ENCODE results near the gene FAM13A. TPM values are rescaled to one million over a fixed set of nuclear protein-coding genes. Genes with fewer than 3 reads are reported as not detected.
"Not testable (repeated sequence)": the region's sequence is repeated elsewhere in the genome, so short reads cannot be mapped to it uniquely, and the experiment has no call there.

Gene FAM13A
- total and polyA plus RNA-seq, 2 of the 4 experiments (the other 2 are of a cell fraction) = 13.1 to 22.0 TPM

DNA sequence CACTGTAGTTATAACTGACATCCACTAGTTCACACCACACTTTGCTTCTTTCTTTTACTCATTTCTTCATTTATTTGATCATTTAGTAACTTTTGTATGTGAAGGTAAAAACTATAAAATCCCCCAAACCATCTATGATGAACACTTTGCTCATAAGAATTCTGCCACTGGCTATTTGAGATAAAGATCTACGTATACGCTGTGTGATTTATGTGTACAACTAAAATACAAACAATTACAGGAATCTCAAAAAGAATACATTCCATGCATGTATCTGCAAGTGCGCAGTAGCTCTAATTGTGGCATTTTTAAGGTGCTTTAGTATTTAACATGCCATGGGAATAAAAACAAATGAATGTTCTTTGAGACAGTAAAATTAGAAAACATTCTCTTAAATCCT is 202.5 kb downstream of the FAM13A start:
- intact Hi-C loops (cut with micrococcal nuclease) = no loop called here
- no peak overlapping the region for H2AK9ac ChIP-seq (replicated peaks; ENCODE audit: low read depth, low read length, poor library complexity)
- H3K4me3 ChIP-seq (ENCODE audit: insufficient read depth, low read depth, low read length) = no peak overlapping the region
- no peaks in the 10 kb centered on the region for H3K36me3 ChIP-seq (ENCODE audit: control insufficient read depth, insufficient read depth, low read length)
- no peak overlapping the region for H2AK5ac ChIP-seq (ENCODE audit: low read depth, low read length)
- DNase-seq (no peak), ATAC-seq (ENCODE audit: low read depth) (no peak)
- no peak overlapping the region for H4K8ac ChIP-seq (ENCODE audit: low read depth in 2 of 2, low read length in 2 of 2)
- no TSS peak for BruUV-seq (replicated peaks)
- no peaks in the 10 kb centered on the region for H3K79me1 ChIP-seq (ENCODE audit: low read depth in 1 of 2, low read length in 2 of 2)
- no peaks in the 10 kb centered on the region for H3K9me3 ChIP-seq (ENCODE audit: control insufficient read depth, insufficient read depth, low read length)
- dilution Hi-C loops (cut with HindIII; ENCODE audit: low sequenced_read_pairs, unreplicated experiment) = no loop called here
- no peak overlapping the region for H3K18ac ChIP-seq (ENCODE audit: low read depth, low read length)
- CTCF ChIA-PET = interaction anchor here (2.1 kb wide), 1 partner anchor 12 kb away, joined by 5 read pairs; no protein-coding TSS in a partner anchor
- H2BK5ac ChIP-seq (ENCODE audit: low read depth, low read length, poor library complexity, severe bottlenecking) = no peak overlapping the region
- H3K27ac ChIP-seq (ENCODE audit: insufficient read depth, low read length) = no peak overlapping the region
- H3K4ac ChIP-seq (ENCODE audit: low read depth, low read length) = no peak overlapping the region
- no peak overlapping the region for H2BK20ac ChIP-seq (ENCODE audit: low read depth, low read length)
- POLR2A ChIA-PET (ENCODE audit: unreplicated experiment) = no interaction called here
- H3K14ac ChIP-seq (replicated peaks; ENCODE audit: low read depth, low read length) = no peak overlapping the region
- H2BK120ac ChIP-seq (ENCODE audit: low read depth, low read length) = no peak overlapping the region
- in situ Hi-C loops (cut with MboI; ENCODE audit: low sequenced_read_pairs) = no loop called here
- H3K56ac ChIP-seq (ENCODE audit: extremely low read depth, insufficient read depth, low read length) = no peak overlapping the region
- no peak overlapping the region for H3K23ac ChIP-seq (ENCODE audit: low read depth, low read length)
- no peaks in the 10 kb centered on the region; the same call in 1 of the 2 replicates for H3K9me1 ChIP-seq (ENCODE audit: insufficient read depth, low read length)
- H3K27me3 ChIP-seq (ENCODE audit: control insufficient read depth, insufficient read depth, low read length) = no peaks in the 10 kb centered on the region
- no peaks in the 10 kb centered on the region for H4K20me1 ChIP-seq (ENCODE audit: insufficient read depth, low read length)
- H3K4me1 ChIP-seq (ENCODE audit: control insufficient read depth, insufficient read depth, low read length) = peaks cover 6% of the 10 kb centered on the region
- TF ChIP-seq, protein P1, sequence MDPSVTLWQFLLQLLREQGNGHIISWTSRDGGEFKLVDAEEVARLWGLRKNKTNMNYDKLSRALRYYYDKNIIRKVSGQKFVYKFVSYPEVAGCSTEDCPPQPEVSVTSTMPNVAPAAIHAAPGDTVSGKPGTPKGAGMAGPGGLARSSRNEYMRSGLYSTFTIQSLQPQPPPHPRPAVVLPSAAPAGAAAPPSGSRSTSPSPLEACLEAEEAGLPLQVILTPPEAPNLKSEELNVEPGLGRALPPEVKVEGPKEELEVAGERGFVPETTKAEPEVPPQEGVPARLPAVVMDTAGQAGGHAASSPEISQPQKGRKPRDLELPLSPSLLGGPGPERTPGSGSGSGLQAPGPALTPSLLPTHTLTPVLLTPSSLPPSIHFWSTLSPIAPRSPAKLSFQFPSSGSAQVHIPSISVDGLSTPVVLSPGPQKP (IDR thresholded peaks at IDR 0.05; ENCODE audit: borderline replicate concordance, low read depth, low read length) = no peak
- TF ChIP-seq, protein P2, sequence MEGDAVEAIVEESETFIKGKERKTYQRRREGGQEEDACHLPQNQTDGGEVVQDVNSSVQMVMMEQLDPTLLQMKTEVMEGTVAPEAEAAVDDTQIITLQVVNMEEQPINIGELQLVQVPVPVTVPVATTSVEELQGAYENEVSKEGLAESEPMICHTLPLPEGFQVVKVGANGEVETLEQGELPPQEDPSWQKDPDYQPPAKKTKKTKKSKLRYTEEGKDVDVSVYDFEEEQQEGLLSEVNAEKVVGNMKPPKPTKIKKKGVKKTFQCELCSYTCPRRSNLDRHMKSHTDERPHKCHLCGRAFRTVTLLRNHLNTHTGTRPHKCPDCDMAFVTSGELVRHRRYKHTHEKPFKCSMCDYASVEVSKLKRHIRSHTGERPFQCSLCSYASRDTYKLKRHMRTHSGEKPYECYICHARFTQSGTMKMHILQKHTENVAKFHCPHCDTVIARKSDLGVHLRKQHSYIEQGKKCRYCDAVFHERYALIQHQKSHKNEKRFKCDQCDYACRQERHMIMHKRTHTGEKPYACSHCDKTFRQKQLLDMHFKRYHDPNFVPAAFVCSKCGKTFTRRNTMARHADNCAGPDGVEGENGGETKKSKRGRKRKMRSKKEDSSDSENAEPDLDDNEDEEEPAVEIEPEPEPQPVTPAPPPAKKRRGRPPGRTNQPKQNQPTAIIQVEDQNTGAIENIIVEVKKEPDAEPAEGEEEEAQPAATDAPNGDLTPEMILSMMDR (conservative IDR thresholded peaks at IDR 0.05; ENCODE audit: low read depth, low read length) = no peak
- no peak for TF ChIP-seq BHLHE40 (IDR thresholded peaks at IDR 0.05; ENCODE audit: low read depth, low read length)
- TF ChIP-seq POLR2A (IDR thresholded peaks at IDR 0.05; ENCODE audit: low read depth, low read length) = no peak
- H2BK15ac ChIP-seq (ENCODE audit: low read depth, low read length) = no peak overlapping the region
- WGBS, 2 experiments (ENCODE audit: extremely low coverage in 2 of 2, insufficient read length in 1 of 2) = no CpG with 5 or more reads among the region's 3 CpGs
- no peak overlapping the region for H4K5ac ChIP-seq (ENCODE audit: low read depth, low read length)
- no peak overlapping the region for H3K4me2 ChIP-seq (ENCODE audit: low read depth, low read length)
- H2AFZ ChIP-seq (replicated peaks; ENCODE audit: low read length, poor library complexity) = no peak overlapping the region
- H3K9ac ChIP-seq (ENCODE audit: low read depth, low read length) = no peak overlapping the region
- no peak overlapping the region for H4K91ac ChIP-seq (ENCODE audit: insufficient read depth, low read depth, low read length)

DNA sequence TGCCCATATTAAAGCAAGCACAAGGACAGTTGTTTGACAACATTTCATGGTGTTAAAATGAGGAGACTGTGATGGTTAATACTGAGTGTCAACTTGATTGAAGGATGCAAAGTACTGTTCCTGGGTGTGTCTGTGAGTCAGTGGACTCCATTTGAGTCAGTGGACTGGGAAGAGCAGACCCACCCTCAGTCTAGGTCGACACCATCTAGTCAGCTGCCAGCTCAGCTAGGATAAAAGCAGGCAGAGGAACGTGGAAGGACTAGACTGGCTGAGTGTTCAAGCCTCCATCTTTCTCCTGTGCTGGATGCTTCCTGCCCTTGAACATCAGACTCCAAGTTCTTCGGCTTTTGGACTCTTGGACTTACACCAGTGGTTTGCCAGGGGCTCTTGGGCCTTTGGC is 203.4 kb downstream of the FAM13A start:
- H2AK9ac ChIP-seq (replicated peaks; ENCODE audit: low read depth, low read length, poor library complexity); H4K5ac ChIP-seq (ENCODE audit: low read depth, low read length); H2AFZ ChIP-seq (replicated peaks; ENCODE audit: low read length, poor library complexity); H3K14ac ChIP-seq (replicated peaks; ENCODE audit: low read depth, low read length); H3K27me3 ChIP-seq (ENCODE audit: control insufficient read depth, insufficient read depth, low read length); H2BK20ac ChIP-seq (ENCODE audit: low read depth, low read length); H3K79me1 ChIP-seq (ENCODE audit: low read depth in 1 of 2, low read length in 2 of 2); in situ Hi-C loops (cut with MboI; ENCODE audit: low sequenced_read_pairs); BruUV-seq (replicated peaks); H2AK5ac ChIP-seq (ENCODE audit: low read depth, low read length); H2BK5ac ChIP-seq (ENCODE audit: low read depth, low read length, poor library complexity, severe bottlenecking); H3K4me2 ChIP-seq (ENCODE audit: low read depth, low read length); H3K56ac ChIP-seq (ENCODE audit: extremely low read depth, insufficient read depth, low read length); H2BK120ac ChIP-seq (ENCODE audit: low read depth, low read length); POLR2A ChIA-PET (ENCODE audit: unreplicated experiment); H3K9me1 ChIP-seq (ENCODE audit: insufficient read depth, low read length); H2BK15ac ChIP-seq (ENCODE audit: low read depth, low read length); H3K9me3 ChIP-seq (ENCODE audit: control insufficient read depth, insufficient read depth, low read length); intact Hi-C loops (cut with micrococcal nuclease); H3K23ac ChIP-seq (ENCODE audit: low read depth, low read length); H3K18ac ChIP-seq (ENCODE audit: low read depth, low read length); H3K4ac ChIP-seq (ENCODE audit: low read depth, low read length); H3K9ac ChIP-seq (ENCODE audit: low read depth, low read length); H4K91ac ChIP-seq (ENCODE audit: insufficient read depth, low read depth, low read length); H3K36me3 ChIP-seq (ENCODE audit: control insufficient read depth, insufficient read depth, low read length); H4K20me1 ChIP-seq (ENCODE audit: insufficient read depth, low read length); dilution Hi-C loops (cut with HindIII; ENCODE audit: low sequenced_read_pairs, unreplicated experiment); H3K4me1 ChIP-seq (ENCODE audit: control insufficient read depth, insufficient read depth, low read length); H4K8ac ChIP-seq (ENCODE audit: low read depth in 2 of 2, low read length in 2 of 2); H3K4me3 ChIP-seq (ENCODE audit: insufficient read depth, low read depth, low read length); H3K27ac ChIP-seq (ENCODE audit: insufficient read depth, low read length); DNase-seq; ATAC-seq (ENCODE audit: low read depth): not testable (repeated sequence)
- CTCF ChIA-PET = interaction anchor here (2.1 kb wide), 1 partner anchor 11 kb away, joined by 5 read pairs; no protein-coding TSS in a partner anchor
- 92% methylated on average over 2 of the region's 3 CpGs; no CpG with 5 or more reads in 1 of the 2 experiments for WGBS, 2 experiments (ENCODE audit: extremely low coverage in 2 of 2, insufficient read length in 1 of 2)

Data from IMR-90 (cell line).